GM18511 (cell line): ENCODE data around the gene CYTL1.
"Not testable (repeated sequence)": the region's sequence is repeated elsewhere in the genome, so short reads cannot be mapped to it uniquely, and the experiment has no call there.

ENCODE experiments used
- ATAC-seq: cut with Tn5 transposase; IDR thresholded peaks from one replicate; pipeline ENCODE4 v1.9.1; 2021; ENCODE audit warnings: mild to moderate bottlenecking, moderate library complexity; ENCODE audit not compliant: unreplicated experiment

Gene CYTL1, protein sequence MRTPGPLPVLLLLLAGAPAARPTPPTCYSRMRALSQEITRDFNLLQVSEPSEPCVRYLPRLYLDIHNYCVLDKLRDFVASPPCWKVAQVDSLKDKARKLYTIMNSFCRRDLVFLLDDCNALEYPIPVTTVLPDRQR

DNA sequence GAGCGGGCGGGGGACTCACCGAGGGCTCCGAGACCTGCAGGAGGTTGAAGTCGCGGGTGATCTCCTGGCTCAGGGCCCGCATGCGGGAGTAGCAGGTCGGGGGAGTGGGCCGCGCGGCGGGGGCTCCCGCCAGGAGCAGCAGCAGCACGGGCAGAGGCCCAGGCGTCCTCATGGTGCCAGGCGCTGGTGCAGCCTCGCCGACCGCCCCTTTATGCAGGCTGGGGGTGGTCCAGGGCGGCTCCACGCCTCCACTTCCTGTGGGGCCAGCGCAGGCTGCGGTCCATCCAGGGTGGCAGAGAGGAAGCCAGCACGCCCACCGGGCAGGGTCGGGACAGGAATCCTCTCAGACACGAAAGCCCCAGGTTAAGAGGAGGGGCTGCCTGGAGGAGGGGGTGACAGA, at the start of gene CYTL1:
Gene CYTL1, minus strand, starts transcription at position 185 of the 400 bp plus-strand sequence. Its CDS starts 13 bp downstream, at position 172.
- ATAC-seq, result no peak

DNA sequence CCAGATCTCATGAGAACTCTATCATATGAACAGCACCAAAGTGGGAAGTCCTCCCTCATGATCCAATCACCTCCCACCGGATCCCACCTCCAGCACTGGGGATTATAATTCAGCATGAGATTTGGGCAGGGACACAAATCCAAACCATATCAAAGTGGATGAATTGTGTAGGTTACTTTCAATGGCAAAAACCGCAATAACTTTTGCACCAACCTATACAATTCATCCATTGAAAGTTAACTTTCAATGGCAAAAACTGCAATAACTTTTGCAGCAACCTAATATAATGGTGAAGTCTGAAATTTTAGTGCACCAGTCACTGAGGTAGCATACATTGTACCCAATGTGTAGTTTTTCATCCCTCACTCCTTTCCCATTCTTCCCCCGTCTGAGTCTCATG, 48.6 kb upstream of the CYTL1 start:
- ATAC-seq, result no peak

DNA sequence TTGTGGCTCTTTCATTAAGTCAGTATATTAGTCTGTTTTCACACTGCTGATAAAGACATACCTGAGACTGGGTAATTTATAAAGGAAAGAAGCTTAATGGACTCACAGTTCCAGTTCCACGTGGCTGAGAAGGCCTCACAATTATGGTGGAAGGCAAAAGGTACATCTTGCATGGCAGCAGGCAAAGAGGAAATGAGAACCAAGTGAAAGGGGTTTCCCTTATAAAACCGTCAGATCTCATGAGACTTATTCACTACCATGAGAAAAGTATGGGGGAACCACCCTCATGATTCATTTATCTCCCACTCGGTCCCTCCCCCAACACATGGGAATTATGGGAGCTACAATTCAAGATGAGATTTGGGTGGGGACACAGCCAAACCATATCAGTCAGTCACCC, 47.7 kb upstream of the CYTL1 start:
- not testable (repeated sequence) for ATAC-seq

DNA sequence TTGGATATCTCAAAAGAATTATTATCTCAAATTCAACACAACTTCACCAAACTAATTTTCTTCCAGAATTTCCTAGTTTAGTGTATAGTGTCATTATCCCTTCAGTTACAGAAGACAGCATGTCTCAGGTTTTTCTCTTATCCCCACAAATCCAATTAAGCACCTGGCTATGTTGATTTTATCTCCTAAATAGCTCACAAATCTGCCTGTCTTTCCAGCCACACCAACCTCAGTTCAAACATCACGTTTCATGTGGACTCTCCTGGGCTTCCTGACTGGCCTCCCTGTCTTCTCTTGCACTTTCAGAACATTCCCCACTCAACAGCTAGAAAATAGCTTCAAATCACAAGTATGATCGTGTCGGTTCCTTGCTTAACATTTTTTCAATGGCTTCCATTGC, 46.8 kb upstream of the CYTL1 start:
- no peak for ATAC-seq

DNA sequence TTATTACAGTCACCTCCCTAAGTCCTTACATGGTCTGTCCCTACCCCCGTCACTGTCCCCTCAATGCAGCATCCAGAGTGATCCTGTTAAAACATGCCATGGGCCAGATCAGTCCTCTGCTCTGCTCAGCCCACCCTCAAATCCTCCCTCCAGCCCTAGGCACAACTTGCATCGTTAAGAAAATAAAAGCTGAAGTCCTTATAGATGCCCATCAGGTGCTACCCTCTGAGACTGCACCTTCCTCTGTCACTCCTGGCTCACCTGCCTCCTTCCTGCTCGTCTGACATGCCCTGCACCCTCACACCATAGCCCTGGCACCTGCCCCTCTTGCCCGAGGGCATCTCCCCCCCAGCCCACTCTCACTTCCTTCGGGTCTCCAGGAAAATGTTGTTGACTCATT, 36.2 kb upstream of the CYTL1 start:
- no peak for ATAC-seq

DNA sequence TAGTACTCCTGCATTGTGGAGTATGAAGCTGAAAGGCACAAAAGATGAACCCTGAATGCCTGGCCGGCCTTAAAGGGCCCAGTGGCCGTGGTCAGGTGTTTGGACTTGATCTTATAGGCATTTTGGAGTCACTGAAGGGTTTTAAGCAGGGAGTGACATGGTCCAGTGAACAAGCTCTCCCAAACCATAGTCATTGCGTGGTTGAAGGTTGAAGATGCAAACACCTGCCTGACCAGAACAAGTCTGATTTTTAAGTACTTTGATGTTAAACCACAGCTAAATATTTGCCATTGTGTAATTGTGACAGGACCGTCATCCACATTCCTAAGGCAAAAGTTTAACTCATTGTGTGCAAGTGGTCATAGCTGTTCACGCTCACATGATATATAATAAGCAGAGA, 35.3 kb upstream of the CYTL1 start:
- ATAC-seq, result no peak

DNA sequence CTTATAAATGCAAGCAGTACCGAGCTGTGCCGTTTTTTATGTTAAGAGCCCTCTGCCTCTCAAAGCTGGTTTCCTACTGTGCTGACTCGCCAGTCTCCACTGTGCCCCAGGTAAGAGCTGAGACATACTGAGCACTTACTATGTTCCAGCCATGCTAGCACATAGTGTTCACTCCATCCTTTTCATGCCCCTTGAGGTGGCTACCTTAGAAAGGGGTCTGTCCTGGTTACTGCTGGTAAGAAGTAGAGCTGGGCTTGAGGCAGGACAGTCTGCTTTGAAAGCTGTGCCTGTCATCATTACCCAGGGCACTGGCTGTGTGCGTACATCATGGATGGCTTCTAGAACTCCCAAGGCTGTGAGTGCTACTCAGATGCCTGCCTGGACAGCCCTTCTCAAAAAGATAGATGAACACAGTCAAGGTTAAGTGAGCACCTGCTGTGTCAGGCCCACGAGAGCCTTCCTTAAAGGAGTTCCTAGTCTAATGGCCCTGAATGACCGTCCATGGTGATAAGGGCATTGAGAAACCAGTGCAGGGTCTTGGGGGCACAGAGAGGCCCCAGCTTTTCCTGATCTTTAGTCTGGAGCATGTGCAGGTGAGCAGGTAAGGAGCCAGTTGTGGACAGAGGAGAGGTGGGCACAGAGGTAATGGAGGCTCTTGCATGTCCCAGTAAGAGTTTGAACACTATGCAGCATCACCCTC, 33.6 kb upstream of the CYTL1 start:
- ATAC-seq, result no peak

DNA sequence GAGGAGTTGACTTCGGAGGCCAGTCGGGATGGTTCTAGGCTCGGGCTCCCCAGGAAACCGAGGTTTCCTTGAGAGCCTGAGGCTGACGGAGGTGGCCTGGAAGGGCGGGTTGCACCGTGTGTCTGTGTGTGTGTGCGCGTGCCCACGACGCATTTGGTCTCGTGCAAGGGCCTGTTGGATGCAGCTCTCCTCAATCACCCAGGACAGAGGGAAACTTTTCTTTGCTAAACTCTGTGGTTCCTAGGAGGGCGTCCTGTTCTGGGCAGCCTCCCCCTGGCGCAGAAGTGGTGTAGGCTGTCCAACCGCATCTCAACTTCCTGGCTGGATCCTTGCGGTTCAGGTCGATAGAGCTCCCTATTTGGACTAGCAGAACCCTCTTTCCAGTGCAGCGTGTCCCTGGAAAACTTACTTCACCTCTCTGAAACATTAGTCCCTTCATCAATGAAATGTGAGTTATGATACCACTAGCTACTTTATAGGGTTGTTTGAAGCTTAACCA, 33.0 kb upstream of the CYTL1 start:
- ATAC-seq, result no peak

DNA sequence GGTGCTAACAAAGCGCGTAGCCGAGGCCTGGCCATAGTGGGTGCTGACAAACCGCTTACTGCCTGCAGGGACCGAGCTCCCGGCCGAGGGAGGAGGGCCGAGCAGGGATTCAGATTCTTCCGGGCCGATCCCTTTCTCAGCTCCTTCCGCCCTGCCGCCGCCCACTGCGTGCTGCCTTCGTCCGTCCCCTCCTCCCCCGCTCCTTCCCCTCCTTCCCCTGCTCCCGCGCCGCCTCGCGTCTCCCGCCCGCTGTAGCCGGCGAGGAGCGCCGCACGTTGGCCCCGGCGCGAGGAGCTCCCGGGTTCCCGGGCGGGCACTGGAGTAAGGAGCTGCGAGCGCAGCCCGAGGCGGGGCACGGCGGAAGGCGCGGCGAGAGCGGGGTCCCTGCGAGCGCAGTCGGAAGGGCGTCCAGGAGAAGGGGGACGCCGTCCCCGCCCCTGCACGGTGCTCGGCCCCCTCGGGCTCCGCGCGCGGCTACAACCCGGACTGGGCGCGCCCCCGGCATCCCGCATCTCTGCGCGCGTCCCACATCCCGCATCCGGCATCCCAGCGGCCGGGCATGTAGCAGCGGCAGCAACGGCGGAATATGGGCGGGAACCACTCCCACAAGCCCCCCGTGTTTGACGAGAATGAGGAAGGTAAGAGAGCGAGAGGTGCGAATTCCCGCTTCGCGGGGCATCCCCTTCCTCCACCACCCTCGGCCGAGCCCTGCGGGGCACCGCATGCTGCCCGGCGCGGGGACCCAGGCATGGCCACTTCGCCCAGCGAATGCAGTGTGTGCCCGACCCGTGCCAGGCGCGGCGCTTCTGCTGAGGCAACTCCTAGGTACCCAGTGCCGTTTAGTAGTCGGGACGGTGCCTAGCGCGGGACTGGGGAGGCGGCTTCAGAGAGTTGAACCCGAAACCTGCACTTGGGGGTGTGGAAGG, 32.3 kb upstream of the CYTL1 start, which contains the start of gene STK32B:
Gene STK32B, plus strand, starts transcription at position 203 of the 926 bp plus-strand sequence.
- ATAC-seq, result no peak

DNA sequence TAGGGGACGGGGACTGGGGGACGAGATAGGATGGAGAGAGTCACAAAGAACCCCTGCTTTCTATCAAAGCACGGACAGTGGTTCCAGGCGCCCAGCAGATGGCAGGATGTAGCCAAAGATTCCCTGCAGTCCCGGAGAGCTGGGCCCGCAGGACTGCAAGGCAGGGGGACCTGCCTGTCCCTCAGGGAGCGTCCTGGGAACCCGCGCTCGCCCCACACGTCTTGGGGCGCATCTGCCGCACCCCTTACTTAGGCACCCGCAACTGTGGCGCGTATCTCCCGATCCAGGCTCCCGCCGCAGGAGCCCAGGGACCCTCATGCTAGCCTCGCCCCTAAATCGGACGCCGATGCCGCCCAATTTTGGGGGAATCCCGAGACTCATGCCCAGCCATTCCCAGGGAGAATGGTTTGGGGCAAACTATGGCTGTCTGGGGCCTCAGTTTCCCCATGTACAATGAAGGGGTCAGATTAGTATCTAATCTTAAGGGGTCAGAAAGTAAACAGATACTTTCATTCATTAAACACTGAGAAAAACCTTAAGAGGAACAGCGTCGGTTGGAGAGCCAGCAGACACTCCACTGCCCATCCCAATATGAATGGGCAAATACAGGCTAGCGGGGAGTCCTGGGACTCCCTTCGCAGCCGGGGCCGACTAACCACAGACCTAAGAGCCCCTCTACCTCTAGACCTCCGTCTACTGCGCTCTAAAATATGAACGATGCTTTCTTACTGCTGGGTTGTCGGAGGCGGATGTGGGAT, 31.4 kb upstream of the CYTL1 start:
- ATAC-seq, result peak; percentile 63

DNA sequence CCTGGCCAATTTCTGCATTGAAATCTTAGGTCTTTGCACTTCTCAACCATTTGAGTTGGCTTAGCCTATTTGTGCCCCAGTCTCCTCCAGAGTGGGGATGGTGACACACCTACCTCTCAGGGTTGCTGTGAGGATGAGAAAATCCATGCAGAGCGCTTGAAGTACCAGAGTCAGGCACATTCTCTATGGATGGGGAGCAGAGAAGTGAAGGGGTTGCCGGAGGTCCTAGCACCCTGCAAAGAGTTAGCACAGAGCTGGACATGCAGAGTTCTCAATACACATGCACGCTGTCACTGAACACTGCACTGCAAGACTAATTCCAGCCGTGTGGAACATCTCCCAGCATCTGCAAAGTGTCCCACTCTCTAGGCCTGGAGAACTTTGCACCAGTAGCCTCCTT, 29.5 kb upstream of the CYTL1 start:
- ATAC-seq, result no peak

DNA sequence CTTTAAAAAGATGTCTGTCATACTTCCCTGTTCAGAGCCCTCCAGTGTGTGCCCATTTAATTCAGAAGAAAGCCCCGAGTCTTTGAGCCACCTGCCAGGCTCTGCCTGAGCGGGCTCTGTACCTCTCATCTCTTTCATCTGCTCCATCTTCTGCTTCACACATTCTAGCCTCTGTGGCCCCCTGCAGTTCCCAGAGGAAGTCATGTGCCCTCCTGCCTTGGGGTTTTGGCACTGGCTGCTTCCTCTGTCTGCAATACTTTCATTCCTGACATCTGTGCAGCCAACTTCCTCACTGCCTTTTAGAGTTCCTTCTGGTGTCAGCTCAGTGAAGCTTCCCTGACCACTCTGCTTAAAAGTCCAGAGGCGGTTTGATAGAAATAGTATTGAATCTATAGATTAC, 25.8 kb upstream of the CYTL1 start:
- no peak for ATAC-seq

DNA sequence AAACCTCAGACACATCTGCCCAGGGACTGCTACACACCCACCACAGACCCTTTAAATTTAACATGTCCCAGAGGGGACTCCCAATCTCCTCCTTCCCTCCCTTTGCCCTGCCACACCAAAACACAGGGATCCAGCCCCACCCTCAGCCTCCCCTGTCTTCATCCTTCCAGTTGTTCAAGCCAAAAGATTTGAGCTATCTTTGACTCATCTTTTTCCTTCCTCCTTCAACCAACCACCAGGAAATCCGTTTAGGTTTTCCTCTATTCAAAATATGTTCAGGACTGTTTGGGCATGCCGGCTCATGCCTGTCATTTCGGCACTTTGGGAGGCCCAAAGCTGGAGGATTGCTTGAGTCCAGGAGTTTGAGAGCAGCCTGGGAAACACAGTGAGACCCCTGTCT, 25.1 kb upstream of the CYTL1 start:
- ATAC-seq, result no peak

DNA sequence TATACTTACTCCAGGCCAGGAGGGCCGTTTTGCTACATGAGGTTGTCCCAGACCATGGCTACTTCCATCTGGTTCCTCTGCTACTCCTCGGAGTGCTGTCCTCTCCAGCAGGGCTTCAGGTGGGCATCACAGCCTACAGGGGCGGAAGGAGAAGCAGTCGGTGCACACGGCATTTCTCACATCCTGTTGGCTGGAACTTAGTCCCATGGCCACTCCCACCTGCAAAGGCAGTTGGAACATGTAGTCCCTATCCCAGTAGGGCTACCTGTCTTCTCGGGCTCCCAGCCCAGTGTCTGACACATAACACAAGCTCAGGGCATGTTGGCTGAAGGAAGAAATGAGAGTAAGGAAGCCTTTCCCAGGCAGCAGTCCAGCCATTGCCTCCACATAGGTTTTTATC, 24.3 kb upstream of the CYTL1 start:
- no peak for ATAC-seq

DNA sequence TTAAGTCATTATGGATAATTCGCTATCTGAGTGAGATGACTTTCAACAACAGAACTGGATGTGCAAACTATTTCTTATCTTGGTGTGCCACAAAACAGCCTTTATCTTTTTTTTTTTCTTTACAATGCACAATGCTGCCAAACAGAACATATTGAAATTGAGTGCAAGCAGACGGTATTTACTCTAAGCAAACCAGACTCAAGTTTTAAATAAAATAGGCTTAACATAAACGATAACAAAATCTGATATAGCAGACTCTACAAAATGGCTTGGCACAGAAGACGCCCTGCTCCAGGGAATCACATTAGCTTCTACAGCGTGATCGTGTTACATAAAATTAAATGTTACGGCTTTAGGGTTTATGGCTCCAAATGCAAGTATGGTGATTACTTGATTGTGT, 22.4 kb upstream of the CYTL1 start:
- no peak for ATAC-seq

DNA sequence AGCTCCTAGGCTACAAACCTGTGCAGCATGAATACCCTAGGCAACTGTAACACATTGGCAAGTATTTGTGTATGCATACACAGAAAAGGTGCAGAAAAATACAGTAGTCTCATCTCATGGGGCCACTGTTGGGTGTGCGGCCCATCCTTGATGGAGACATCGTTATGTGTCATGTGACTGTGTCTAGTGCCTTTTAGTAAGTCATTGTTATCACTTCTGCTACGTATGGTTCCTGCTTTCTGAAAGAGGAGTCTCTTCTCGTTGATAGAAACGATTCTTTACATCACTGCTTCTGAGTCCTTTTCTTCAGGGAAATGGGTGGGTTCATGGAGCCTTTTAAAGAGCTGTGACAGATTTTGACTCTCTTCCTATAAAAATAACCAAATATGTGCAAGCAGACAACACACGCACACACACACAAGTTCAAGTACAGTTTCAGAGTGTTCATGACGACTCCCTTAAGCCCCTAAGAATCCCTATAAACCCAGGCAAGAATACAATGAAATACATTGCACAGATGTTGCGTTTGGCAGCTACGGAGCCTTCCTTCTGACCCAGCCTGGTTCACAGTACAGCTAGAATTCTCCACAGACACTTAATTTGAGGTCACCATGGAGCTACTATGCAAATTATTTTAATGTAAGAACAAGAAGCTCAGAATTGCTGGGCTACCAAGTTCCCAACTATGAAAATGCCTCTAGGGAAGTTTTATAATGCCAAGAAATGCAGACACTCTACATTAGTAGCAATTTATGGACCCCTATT, 21.8 kb upstream of the CYTL1 start:
- no peak for ATAC-seq

DNA sequence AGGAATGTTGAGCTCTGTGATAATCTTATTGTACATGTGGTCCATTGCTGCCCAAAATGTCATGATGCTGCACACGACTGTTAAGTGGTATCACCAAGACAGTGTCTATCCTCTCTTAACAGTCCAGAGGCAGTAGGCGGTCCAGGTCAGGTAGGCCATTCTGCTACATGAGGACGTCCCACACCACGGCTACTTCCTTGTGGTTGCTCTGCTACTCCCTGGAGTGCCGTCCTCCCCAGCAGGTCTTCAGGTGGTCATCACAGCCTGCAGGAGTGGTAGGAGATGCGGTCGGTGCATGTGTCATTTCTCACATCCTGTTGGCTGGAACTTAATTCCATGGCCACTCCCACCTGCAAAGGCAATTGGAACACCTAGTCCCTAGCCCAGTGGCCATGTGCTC, 20.5 kb upstream of the CYTL1 start:
- ATAC-seq, result no peak

DNA sequence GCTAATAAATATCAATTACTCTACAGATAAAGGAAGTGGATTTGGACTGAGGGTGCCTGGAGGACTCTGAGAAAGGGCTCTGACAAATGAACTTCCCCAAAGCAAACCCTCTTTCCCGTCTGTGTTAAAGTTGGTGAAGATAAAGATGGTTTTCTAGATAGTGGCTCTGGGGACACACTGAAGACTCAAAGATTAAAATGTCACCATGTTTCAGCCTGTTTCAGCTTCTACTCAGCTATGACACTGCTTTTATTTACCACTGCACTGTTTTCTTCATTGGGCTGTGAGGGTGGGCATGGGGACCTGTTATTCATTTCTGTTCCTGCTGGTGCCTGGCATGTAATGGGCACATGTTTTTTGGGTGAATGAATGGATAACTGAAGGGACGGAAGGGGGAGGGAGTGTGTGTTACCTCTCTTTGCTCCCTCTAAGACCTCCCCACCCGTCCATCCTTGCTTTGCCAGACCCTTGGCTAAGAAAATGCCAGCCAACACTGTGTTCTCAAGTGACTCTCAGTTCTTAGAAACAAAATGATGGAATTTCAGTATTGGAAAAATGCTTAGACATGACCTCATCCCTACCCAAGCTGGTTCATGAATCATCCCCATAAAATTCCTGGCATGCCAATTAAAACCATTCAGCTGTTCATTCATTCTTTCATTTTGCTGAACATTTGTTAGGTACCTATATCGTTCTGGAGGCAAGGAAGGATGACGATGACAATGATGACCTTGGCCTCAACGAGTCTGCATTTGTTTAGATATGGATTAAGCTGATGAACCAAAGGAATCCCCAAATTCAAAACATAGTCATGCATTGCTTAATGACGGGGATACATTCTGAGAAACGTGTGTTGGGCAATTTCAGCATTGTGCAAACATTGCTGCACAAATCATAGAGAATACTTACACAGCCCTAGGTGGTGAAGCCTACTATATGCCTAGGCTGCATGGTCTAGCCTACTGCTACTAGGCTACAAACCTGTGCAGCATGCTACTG, 18.6 kb upstream of the CYTL1 start:
- no peak for ATAC-seq

DNA sequence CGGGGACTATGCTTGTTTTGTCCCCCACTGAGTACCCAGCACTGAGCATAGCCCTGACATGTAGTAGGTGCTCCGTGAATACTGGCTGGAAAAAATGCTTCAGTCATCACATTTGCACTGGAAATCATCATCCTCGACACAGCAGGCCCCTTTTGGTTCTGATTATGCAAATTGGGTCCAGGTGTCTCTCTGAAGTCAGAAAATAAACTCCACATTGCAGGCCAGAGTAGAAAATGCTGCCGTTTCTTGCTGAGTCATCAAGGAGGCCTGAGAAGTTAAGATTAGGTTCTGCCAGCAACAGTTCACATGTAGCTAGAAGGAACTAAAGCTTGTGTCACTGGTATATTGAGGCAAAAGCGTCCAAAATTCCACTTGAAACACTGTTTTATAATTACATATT, 17.0 kb upstream of the CYTL1 start:
- ATAC-seq, result no peak
